ENCODE results near the gene DPF1. TPM values are rescaled to one million over a fixed set of nuclear protein-coding genes. Genes with fewer than 3 reads are reported as not detected.

DPF1 gene
- total and polyA plus RNA-seq, 10 of the 15 experiments (the other 5 are each of a cell fraction or from before 2014, with no cell fraction given) = 0.11 to 4.3 (median 2.4) TPM

GRCh38 chr19:38190061-38190460 is 34.0 kb downstream of the DPF1 start:
- POLR2A ChIA-PET = no interaction called here
- DNase-seq (ENCODE audit: low read depth, low spot score) = no peak
- H3K79me2 ChIP-seq (ENCODE audit: control insufficient read depth, insufficient read depth, low read length) = no peaks in the 10 kb centered on the region
- no peaks in the 10 kb centered on the region for H3K27me3 ChIP-seq (replicated peaks in 1 of 2; ENCODE audit: control insufficient read depth in 2 of 2, insufficient read depth in 2 of 2, low read length in 1 of 2)
- no peaks in the 10 kb centered on the region for H3K4me1 ChIP-seq (ENCODE audit: control insufficient read depth, insufficient read depth, low read length)
- H3K4me2 ChIP-seq (ENCODE audit: control insufficient read depth, insufficient read depth) = no peak overlapping the region
- 66% methylated on average over 6 of the region's 6 CpGs for WGBS (ENCODE audit: insufficient coverage, insufficient replicate concordance, low lambda C conversion rate, missing lambda C conversion rate)
- in situ Hi-C loops (cut with MboI) (no loop called here), intact Hi-C loops (cut with micrococcal nuclease; ENCODE audit: unreplicated experiment) (no loop called here)
- no peaks in the 10 kb centered on the region for H3K9me3 ChIP-seq (replicated peaks; ENCODE audit: control insufficient read depth, insufficient read depth, low read length)
- CTCF ChIA-PET = no interaction called here
- RAD21 ChIA-PET (ENCODE audit: unreplicated experiment) = no interaction called here
- H2AFZ ChIP-seq (ENCODE audit: control insufficient read depth, low read depth, low read length) = no peak overlapping the region
- no peak for ATAC-seq
- no TSS peak for BruUV-seq (replicated peaks)
- H4K20me1 ChIP-seq (ENCODE audit: control insufficient read depth, insufficient read depth) = no peaks in the 10 kb centered on the region
- SMC1A ChIA-PET (ENCODE audit: uncharacterized antibody, unreplicated experiment) = no interaction called here
- TF ChIP-seq MTA2 (IDR thresholded peaks at IDR 0.05; ENCODE audit: low read depth) = no peak
- H3K9ac ChIP-seq (ENCODE audit: control insufficient read depth, insufficient read depth, low read length) = no peak overlapping the region
- no peak for FAIRE-seq
- no peak overlapping the region for H3K4me3 ChIP-seq
- no peak overlapping the region for H3K27ac ChIP-seq (ENCODE audit: control insufficient read depth, insufficient read depth)
- peaks cover 11 to 16% of the 10 kb centered on the region in 2 experiments for H3K36me3 ChIP-seq (ENCODE audit: control insufficient read depth in 2 of 2, insufficient read depth in 2 of 2, low read length in 1 of 2)

DNA sequence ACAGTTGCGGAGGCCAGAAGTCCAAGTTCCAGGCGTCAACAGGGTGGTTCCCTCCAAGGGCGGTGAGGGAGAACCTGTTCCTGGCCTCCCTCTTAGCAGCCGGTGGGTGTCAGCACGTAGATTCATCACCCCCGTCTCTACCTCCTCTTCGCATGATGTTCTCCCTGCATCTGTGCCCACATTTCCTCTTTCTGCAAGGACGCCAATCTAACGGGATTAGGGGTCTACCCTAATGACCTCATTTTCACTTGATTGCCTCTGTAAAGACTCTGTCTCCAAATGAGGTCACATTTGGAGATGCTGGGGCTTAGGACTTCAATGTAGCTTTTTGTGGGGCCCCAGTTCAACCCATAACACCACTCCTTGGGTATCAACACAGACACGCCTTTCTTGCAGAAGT is 38.5 kb downstream of the DPF1 start:
- no peak for DNase-seq (ENCODE audit: low read depth, low spot score)
- Histone ChIP-seq H2AFZ (ENCODE audit: control insufficient read depth, low read depth, low read length) (no peak overlapping the region), H3K9ac (ENCODE audit: control insufficient read depth, insufficient read depth, low read length) (no peak overlapping the region), H3K4me1 (ENCODE audit: control insufficient read depth, insufficient read depth, low read length) (no peaks in the 10 kb centered on the region), H3K9me3 (replicated peaks; ENCODE audit: control insufficient read depth, insufficient read depth, low read length) (no peaks in the 10 kb centered on the region), H3K27me3 (replicated peaks in 1 of 2; ENCODE audit: control insufficient read depth in 2 of 2, insufficient read depth in 2 of 2, low read length in 1 of 2) (no peaks in the 10 kb centered on the region), H3K4me2 (ENCODE audit: control insufficient read depth, insufficient read depth) (no peak overlapping the region), H3K4me3 (no peak overlapping the region), H3K27ac (ENCODE audit: control insufficient read depth, insufficient read depth) (no peak overlapping the region), H3K79me2 (ENCODE audit: control insufficient read depth, insufficient read depth, low read length) (no peaks in the 10 kb centered on the region), H4K20me1 (ENCODE audit: control insufficient read depth, insufficient read depth) (no peaks in the 10 kb centered on the region), H3K36me3 (ENCODE audit: control insufficient read depth in 2 of 2, insufficient read depth in 2 of 2, low read length in 1 of 2) (peaks cover 7 to 11% of the 10 kb centered on the region in 2 experiments; a peak in 3 of 4 replicates)
- no peak for TF ChIP-seq ESRRA (IDR thresholded peaks at IDR 0.05; ENCODE audit: low read length)
- no peak for TF ChIP-seq CBFB (IDR thresholded peaks at IDR 0.05; ENCODE audit: low read depth)
- TF ChIP-seq SREBF2 (IDR thresholded peaks at IDR 0.05; ENCODE audit: low read length) = no peak
- no peak for TF ChIP-seq EP300 (IDR thresholded peaks at IDR 0.05; ENCODE audit: borderline replicate concordance in 1 of 2, control insufficient read depth in 1 of 2, low read depth in 2 of 2, low read length in 2 of 2)
- no peak for TF ChIP-seq SUZ12 (IDR thresholded peaks at IDR 0.05; ENCODE audit: unreplicated experiment)
- TF ChIP-seq CREB1 (IDR thresholded peaks at IDR 0.05; ENCODE audit: low read depth) = no peak
- TF ChIP-seq REST (IDR thresholded peaks at IDR 0.05; ENCODE audit: low read depth, low read length) = no peak
- TF ChIP-seq EED (IDR thresholded peaks at IDR 0.05; ENCODE audit: low read depth) = no peak
- no peak for TF ChIP-seq MYC (IDR thresholded peaks at IDR 0.05; ENCODE audit: insufficient read depth, insufficient read length, insufficient replicate concordance, low read length, severe bottlenecking)
- TF ChIP-seq EZH2 (IDR thresholded peaks at IDR 0.05; ENCODE audit: borderline replicate concordance, control insufficient read depth, low read depth, low read length) = no peak
- TF ChIP-seq MEF2B (IDR thresholded peaks at IDR 0.05; ENCODE audit: partially characterized antibody, poor library complexity, severe bottlenecking) = no peak
- RAD21 ChIA-PET (ENCODE audit: unreplicated experiment) = no interaction called here
- intact Hi-C loops (cut with micrococcal nuclease; ENCODE audit: unreplicated experiment) (no loop called here), in situ Hi-C loops (cut with MboI) (no loop called here)
- POLR2A ChIA-PET = no interaction called here
- FAIRE-seq = no peak
- BruUV-seq (replicated peaks) = no TSS peak
- WGBS (ENCODE audit: insufficient coverage, insufficient replicate concordance, low lambda C conversion rate, missing lambda C conversion rate) = 84% methylated on average over 10 of the region's 10 CpGs
- CTCF ChIA-PET = no interaction called here
- ATAC-seq = no peak
- SMC1A ChIA-PET (ENCODE audit: uncharacterized antibody, unreplicated experiment) = no interaction called here
